HG02870 (cell line): Measurements from ENCODE around the gene ZNF211.
A peak's percentile ranks its signal among the peaks of the same experiment; 100 is the strongest.

Experiments
- ATAC-seq: cut with Tn5 transposase; IDR thresholded peaks from one replicate; pipeline ENCODE4 v1.9.1; 2021; ENCODE audit warnings: mild to moderate bottlenecking, moderate library complexity; ENCODE audit not compliant: unreplicated experiment

ZNF211 gene

GRCh38 chr19:57632987-57633831, at the start of gene ZNF211:
TSS of gene ZNF211 (plus strand) at chr19:57633168. CDS start at chr19:57633347, 179 bp downstream.
- peak; percentile 94 for ATAC-seq

DNA sequence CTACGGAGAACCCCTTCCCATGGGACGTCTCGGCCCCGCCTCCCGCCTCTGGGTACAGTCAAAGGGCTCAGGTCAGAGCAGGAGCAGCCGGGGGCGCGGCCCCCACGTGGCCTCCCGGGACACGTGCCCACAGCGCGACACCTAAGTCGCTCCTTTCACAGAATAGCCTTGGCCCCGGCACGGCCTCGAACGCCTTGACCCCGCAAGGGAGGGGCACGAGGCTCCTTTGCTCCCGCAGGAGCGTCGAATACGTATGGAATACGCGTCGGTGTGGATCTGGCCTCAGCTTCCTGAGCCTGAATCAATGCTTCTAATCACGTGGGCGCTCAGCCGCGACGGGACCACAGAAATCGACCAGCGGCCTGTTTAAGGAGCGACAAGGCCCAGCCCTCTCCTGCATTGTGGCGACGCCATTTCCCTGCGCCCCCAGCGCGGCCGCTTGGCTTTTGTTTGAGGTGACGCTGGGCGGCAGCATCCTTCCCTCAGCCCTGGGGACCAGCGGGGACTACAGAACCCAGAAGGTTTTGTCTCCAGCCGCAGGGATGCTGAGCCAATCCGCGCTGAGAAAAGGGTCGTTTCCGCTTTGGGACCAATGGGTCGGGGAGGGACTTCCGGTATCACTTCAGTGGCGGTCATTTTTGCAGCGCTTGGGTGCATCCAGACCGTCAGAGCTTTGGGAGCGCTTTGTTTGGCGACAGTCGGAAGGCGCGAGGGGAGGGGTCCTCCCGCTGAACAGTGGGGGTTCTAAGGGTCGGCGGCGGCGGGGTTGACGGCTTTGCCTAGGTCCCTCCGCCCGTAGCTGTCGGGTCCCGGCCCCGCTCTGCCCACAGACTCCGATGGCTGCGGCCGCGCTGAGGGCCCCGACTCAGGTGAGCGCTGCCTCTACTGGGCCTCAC, 49.2 kb upstream of the ZNF211 start, which contains the start of gene ZIK1:
ZIK1 (plus strand) TSS at position 625 of the 896 bp plus-strand sequence; CDS start at position 837, 212 bp downstream.
- peak; percentile 80 for ATAC-seq

- ATAC-seq, result no peak
Observed at GRCh38 chr19:57587529-57587928, 45.4 kb upstream of the ZNF211 start.

DNA sequence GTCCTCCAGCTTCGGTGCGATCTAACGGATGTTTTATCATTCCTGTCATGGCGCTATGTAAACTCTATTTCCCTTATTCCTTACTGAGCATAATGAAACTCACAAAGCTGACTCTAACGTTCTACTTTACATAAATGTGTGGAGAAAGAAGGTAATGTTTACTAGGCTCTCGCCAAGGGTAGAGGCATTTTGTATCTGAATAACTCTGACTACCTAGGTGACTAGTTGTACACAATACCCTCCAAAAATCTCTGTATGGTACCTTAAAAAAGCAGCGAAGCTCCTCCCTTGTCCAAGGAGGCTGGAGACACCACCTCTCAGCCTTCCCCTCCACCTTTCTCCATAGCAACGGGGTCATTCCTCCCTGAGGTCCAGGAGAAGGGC, 33.6 kb upstream of the ZNF211 start:
- ATAC-seq, result peak; percentile 22

GRCh38 chr19:57599761-57600383, 33.1 kb upstream of the ZNF211 start, which contains the start of gene ZNF530:
TSS of gene ZNF530 (plus strand) at chr19:57599885. CDS start at chr19:57604346, 4,461 bp downstream.
- peak; percentile 94 for ATAC-seq

DNA sequence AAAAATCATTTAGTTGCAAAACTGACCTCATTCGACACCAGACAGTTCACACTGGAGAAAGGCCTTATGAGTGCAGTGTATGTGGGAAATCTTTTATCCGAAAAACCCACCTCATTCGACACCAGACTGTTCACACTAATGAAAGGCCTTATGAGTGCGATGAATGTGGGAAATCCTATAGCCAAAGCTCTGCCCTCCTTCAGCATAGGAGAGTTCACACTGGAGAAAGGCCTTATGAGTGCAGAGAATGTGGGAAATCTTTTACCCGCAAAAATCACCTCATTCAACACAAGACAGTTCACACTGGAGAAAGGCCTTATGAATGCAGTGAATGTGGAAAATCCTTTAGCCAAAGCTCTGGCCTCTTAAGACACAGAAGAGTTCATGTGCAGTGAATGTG, 26.0 kb upstream of the ZNF211 start:
- ATAC-seq, result no peak

DNA sequence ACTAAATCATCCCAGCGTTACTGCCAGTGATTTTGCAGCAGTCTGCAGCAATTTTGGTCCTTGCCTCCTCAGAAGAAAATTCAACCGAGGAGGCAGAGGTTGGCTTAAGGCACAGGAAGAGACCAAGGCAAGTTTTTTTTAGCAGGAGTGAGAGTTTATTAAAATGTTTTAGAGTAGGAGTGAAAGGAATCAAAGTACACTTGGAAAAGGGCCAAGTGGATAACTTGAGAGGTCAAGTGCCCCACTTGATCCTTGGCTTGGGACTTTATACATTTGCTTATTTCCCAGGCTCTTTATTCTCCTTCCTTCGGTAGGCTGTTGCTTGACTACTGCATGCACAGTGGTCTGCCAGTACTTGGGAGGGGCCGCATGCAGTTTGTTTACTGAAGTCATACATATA, 21.9 kb upstream of the ZNF211 start:
- ATAC-seq, result no peak

DNA sequence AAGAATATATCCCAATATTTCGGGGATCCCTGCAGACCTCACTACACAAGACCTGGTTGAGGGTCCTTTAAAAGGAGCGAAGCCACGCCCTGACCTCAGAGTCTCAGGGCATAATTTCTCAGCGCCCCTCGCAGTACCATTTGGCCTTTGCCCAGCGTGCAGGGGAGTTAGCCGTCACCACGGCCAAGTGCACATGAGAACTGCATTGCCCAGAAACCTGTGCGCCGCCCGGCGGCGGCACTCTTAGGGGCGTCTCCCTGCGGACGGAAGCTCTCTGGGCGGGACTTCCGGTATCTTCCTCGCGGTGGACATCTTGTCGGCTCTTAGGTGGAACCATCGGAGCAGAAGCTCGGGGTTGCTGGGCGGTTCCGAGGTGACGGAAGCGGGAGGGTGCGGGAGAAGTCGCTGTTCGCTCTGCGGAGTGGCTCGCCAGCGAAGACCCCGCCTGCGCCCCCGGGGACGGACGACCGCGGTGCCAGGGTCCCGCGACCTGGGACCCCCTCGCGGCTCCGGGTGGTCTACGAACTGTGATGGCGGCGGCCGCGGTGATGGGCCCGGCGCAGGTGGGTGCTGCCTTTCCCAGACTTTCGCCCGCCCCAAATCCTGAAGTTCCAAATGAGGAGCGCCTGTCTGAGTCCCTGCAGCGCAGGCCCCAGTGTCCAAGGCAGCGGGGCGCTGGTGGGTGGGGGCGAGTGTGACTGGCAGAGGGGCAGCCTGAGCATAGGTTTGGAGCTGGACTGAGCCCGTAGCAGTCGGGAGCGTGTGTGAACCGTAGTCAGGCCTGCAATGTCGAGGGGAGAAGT, 18.8 kb upstream of the ZNF211 start, which contains the start of gene ZNF134:
ZNF134 (plus strand) TSS at position 302 of the 803 bp plus-strand sequence. CDS start 5,227 bp downstream, outside the sequence.
- ATAC-seq, result peak; percentile 96

DNA sequence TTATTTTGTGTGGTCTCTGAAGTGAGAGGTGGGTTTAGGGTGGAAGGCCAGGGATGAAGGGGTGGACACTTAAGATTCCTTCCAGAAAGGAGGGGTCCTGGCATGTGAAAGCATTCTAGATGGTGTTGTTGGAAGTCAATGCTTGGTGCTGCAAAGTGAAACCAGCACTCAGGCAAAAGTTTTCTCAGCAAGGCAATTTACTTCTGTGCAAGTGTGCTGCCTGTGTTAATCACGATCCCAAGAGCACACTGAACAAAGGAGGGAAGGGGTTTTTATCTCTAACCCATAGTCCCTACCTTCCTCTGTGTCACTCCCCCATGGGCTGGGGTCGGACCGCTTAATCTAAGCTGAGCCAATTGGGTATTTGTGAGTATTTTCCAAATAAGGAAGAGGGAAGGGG, 17.6 kb upstream of the ZNF211 start:
- no peak for ATAC-seq

GRCh38 chr19:57620673-57621348, 12.2 kb upstream of the ZNF211 start:
- no peak for ATAC-seq

DNA sequence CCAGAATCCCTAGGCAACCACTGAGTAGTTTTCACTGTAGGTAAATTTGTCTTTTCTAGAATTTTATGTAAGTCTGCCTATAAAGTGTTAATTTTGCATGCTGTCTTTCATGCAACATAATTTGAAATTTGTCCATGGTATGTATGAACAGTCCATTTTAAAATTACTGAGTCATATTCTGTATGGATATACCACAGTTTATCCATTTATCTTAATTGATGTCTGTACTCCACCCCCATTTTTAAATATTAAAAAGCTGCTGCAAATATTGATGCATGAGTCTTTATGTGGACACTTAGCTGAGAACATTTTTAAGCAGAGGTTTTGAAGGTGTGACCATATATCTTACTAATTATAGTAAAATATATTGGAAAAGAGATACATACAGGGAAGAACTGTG, 9.9 kb upstream of the ZNF211 start:
- no peak for ATAC-seq

- no peak for ATAC-seq
Observed at GRCh38 chr19:57633832-57634131, 814 bp downstream of the ZNF211 start.

DNA sequence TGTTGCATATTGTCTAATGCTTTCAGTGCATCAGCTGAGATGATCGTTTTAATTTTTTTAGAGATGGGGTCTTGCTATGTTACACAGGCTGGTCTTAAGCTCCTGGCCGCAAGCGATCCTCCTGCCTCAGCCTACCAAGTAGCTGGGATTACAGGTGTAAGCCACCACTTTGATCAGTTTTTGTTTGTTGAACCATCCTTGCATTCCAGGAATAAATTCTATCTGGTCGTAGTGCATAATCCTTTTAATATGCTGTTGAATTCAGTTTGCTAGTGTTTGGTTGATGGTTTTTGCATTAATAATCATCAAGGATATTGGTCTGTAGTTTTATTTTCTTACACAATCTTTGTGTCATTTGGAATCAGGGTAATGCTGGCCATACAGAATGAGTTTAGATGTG, 4.4 kb downstream of the ZNF211 start:
- ATAC-seq, result no peak

GRCh38 chr19:57641715-57642234, 8.8 kb downstream of the ZNF211 start:
- ATAC-seq, result no peak

GRCh38 chr19:57642396-57643046, 9.6 kb downstream of the ZNF211 start:
- ATAC-seq, result no peak

GRCh38 chr19:57643734-57644133, 10.8 kb downstream of the ZNF211 start:
- no peak for ATAC-seq

DNA sequence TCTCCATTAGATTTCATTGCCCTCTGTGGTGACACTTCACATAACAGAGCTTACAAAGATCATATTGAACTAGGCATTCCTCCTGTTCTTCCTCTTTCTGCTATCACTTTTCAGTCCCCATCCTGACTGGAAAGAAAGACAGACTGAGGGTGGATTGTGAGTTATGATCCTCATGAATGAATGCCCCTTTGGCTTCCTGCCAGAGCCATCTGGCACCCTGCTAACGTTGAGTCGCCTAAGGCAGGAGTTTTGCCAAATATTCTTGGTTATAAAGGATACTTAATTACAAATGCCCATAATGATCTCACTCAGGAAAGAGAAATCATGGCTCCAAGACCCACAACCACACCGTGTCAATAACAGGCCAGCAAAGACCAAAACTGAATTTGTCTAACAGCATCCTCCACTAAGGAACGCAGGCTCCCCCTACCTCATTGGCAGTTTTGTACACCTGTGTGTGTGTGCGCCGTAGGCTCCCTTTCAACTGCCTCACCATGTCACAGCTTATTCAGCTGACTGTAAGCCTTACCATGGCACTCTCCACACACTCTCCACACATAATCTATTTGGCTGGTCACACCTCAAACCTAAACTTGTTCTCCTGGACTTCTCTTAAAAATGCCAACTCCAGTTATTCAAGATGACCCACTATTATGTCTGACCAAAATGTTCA, 15.5 kb downstream of the ZNF211 start:
- ATAC-seq, result no peak

GRCh38 chr19:57651654-57651996, 18.7 kb downstream of the ZNF211 start:
- no peak for ATAC-seq

DNA sequence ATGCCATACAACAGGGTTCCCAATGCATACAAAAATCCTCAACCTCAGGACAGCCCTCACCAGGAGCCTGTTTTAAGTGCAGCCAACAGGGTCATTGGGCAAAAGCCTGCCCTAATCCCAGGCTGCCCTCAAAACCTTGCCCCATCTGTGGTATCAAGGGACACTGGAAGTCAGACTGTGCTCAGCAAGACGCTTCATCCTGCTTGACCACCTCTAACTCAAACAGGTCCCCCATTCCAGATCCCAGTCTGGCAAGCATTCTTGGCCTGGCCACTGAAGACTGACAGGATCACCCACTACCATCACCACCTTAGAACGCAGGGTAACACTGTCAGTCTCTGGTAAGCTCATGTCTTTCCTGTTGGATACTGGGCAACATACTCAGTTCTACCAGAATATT, 20.7 kb downstream of the ZNF211 start:
- no peak for ATAC-seq
